ENCODE data around the gene ARHGAP15.

GRCh38 chr2:143466391-143466790, 337.2 kb downstream of the ARHGAP15 start:
- TF ChIP-seq REST (IDR thresholded peaks at IDR 0.05) (no peak), MAFK (IDR thresholded peaks at IDR 0.05; ENCODE audit: partially characterized antibody) (no peak), HOXA7 (CRISPR knock-in tag; IDR thresholded peaks at IDR 0.05) (no peak), RAD21 (conservative IDR thresholded peaks at IDR 0.05 in 1 of 2, IDR thresholded peaks at IDR 0.05 in 1 of 2) (no peak), POLR2A (IDR thresholded peaks at IDR 0.05; ENCODE audit: low read length) (no peak), POLR2AphosphoS2 (conservative IDR thresholded peaks at IDR 0.05; ENCODE audit: low read length) (no peak), CTCF (IDR thresholded peaks at IDR 0.05) (no peak), RCOR1 (IDR thresholded peaks at IDR 0.05; ENCODE audit: low read depth, low read length) (no peak), MAX (IDR thresholded peaks at IDR 0.05) (no peak), JUN (IDR thresholded peaks at IDR 0.05) (no peak), FOSL2 (IDR thresholded peaks at IDR 0.05) (no peak), FOSL2 (CRISPR knock-in tag; IDR thresholded peaks at IDR 0.05) (no peak), HDAC2 (IDR thresholded peaks at IDR 0.05) (no peak), JUNB (IDR thresholded peaks at IDR 0.05) (no peak), RFX5 (IDR thresholded peaks at IDR 0.05) (no peak)

All from A549 (cell line).